ENCODE data around the gene TBCK.

Gene TBCK

GRCh38 chr4:106104276-106104675, 211.7 kb downstream of the TBCK start:
- no peak for DNase-seq (ENCODE audit: extremely low spot score)
- ChIA-PET POLR2A (no interaction called here), CTCF (interaction anchor here (1.5 to 1.9 kb wide), 2 partner anchors 12 to 26 kb away, joined by 3 to 5 read pairs; no protein-coding TSS in a partner anchor)
- no peak for TF ChIP-seq CTCF (IDR thresholded peaks at IDR 0.05; ENCODE audit: control extremely low read depth, extremely low read depth, low read depth, missing control alignments)

- POLR2A ChIA-PET: no interaction called here
- DNase-seq (ENCODE audit: extremely low spot score): no peak
- CTCF ChIA-PET: no interaction called here
- TF ChIP-seq CTCF (IDR thresholded peaks at IDR 0.05; ENCODE audit: control extremely low read depth, extremely low read depth, low read depth, missing control alignments): no peak
Observed at GRCh38 chr4:106096454-106096853, 219.6 kb downstream of the TBCK start.

GRCh38 chr4:106095408-106095807, 220.6 kb downstream of the TBCK start:
- CTCF ChIA-PET: interaction anchor here (0.8 kb wide), 1 partner anchor 16 kb away, joined by 3 read pairs; no protein-coding TSS in a partner anchor
- no peak for DNase-seq (ENCODE audit: extremely low spot score)
- TF ChIP-seq CTCF (IDR thresholded peaks at IDR 0.05; ENCODE audit: control extremely low read depth, extremely low read depth, low read depth, missing control alignments): no peak
- POLR2A ChIA-PET: no interaction called here

- TF ChIP-seq CTCF (IDR thresholded peaks at IDR 0.05; ENCODE audit: control extremely low read depth, extremely low read depth, low read depth, missing control alignments): no peak
- POLR2A ChIA-PET: no interaction called here
- CTCF ChIA-PET: no interaction called here
- no peak for DNase-seq (ENCODE audit: extremely low spot score)
Observed at GRCh38 chr4:106092361-106093040, 223.5 kb downstream of the TBCK start.

- DNase-seq (ENCODE audit: extremely low spot score): no peak
- POLR2A ChIA-PET: no interaction called here
- TF ChIP-seq CTCF (IDR thresholded peaks at IDR 0.05; ENCODE audit: control extremely low read depth, extremely low read depth, low read depth, missing control alignments): no peak
- CTCF ChIA-PET: interaction anchor here (1.3 kb wide), 1 partner anchor 321 kb away, joined by 3 read pairs; no protein-coding TSS in a partner anchor
Observed at GRCh38 chr4:106090826-106091225, 225.2 kb downstream of the TBCK start.

- CTCF ChIA-PET: no interaction called here
- TF ChIP-seq CTCF (IDR thresholded peaks at IDR 0.05; ENCODE audit: control extremely low read depth, extremely low read depth, low read depth, missing control alignments): no peak
- no peak for DNase-seq (ENCODE audit: extremely low spot score)
- POLR2A ChIA-PET: no interaction called here
Observed at GRCh38 chr4:106083065-106083464, 232.9 kb downstream of the TBCK start.

Data from GM10248 (cell line).